Testis (tissue), 2 donors: Measurements from ENCODE around the gene TTYH2.

Source experiments
- POLR2A ChIP-seq: fragments of 450-650 bp; IDR thresholded peaks from one replicate; pipeline ENCODE4 v1.6.1; 2017; ENCODE audit warnings: antibody characterized with exemption, mild to moderate bottlenecking, moderate library complexity
- TF ChIP-seq, protein P1 (sequence below), 3 experiments: fragments of 450-650 bp in 2 of 3; fragments of 200-600 bp in 1 of 3; sonication (generic) in 1 of 3; IDR thresholded peaks; one replicate each; pipeline ENCODE4 v1.5.1; 2016 to 2019; ENCODE audit warnings: antibody characterized with exemption in 3 of 3, mild to moderate bottlenecking in 2 of 3, moderate library complexity in 1 of 3

DNA sequence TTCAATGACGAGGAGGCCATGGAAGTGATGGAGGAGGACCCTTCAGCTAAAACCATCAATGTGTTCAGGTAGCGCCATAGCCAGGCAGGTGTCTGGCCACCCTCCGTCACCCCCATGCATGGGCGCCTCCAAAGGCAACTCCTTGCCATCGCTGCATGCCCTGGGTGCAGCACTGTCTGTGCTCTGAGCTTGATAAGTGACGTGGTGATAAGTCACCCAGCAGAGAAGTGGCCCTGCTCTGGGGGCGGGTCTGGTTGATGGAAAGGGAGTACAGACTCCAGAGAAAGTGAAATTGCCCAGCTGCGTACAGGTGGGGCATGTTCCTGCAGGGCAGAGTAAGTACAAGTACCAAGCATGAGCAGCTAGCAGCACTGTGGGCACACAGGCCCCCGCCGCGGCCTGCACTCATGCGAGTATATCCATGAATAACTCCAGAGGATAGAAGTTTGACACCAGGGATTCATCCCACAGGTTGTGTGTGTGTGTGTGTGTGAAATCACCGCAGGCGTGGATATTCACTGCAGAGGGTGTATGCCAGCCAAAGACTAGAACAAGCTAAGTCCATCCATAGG, 73.7 kb downstream of the TTYH2 start:
- TF ChIP-seq, protein P1, sequence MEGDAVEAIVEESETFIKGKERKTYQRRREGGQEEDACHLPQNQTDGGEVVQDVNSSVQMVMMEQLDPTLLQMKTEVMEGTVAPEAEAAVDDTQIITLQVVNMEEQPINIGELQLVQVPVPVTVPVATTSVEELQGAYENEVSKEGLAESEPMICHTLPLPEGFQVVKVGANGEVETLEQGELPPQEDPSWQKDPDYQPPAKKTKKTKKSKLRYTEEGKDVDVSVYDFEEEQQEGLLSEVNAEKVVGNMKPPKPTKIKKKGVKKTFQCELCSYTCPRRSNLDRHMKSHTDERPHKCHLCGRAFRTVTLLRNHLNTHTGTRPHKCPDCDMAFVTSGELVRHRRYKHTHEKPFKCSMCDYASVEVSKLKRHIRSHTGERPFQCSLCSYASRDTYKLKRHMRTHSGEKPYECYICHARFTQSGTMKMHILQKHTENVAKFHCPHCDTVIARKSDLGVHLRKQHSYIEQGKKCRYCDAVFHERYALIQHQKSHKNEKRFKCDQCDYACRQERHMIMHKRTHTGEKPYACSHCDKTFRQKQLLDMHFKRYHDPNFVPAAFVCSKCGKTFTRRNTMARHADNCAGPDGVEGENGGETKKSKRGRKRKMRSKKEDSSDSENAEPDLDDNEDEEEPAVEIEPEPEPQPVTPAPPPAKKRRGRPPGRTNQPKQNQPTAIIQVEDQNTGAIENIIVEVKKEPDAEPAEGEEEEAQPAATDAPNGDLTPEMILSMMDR (IDR thresholded peaks at IDR 0.05): no peak
- no peak for TF ChIP-seq POLR2A
